Keratinocyte (primary cell): ENCODE measurements around the gene VAV2.

Experiments used
- CTCF ChIP-seq, 3 experiments: IDR thresholded peaks in 1 of 3; conservative IDR thresholded peaks in 1 of 3; optimal IDR thresholded peaks in 1 of 3; 2 replicates in 2 of 3; 3 replicates in 1 of 3; pipeline versions ENCODE3 to v1.5.1; 2011; ENCODE audit warnings: low read length in 3 of 3, mild to moderate bottlenecking in 3 of 3, moderate library complexity in 2 of 3, control low read depth in 1 of 3, inconsistent platforms in 1 of 3; ENCODE audit not compliant: insufficient read depth in 2 of 3; ENCODE audit errors: extremely low read depth in 1 of 3
- EZH2 ChIP-seq: IDR thresholded peaks from one replicate; pipeline ENCODE4 v1.6.1; 2012; ENCODE audit warnings: inconsistent platforms, mild to moderate bottlenecking, low read length, moderate library complexity

DNA sequence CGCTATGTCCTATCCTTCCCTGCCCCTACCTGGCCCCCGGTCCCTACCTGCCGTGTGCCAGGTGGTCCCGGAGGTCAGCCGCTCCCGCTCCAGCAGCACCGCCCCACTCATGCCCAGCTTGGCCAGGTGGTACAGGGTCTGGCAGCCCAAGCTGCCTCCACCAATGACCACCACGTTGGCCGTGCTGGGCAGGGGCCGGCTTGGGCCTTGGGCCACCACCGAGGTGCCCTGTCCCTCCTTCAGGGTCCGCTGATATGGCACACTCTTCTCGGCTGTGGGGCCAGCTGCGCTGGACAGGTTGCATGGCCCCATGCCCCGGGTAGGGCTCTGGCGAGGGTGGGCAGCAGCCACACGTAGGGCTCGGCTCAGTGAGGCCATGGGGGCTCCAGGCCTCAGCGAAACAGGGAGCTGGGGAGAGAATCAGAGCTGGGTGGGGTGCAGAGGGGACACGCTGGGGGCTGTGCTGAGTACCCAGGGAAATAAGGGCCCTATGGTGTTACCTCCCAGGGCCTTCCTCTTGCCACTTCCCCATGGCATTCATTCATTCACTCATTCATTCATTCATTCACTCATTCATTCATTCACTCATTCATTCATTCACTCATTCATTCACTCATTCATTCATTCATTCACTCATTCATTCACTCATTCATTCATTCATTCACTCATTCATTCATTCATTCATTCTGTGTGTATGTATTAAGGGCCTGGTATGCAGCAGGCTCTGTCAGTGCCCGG, 258.2 kb downstream of the VAV2 start:
- TF ChIP-seq EZH2 (no peak), CTCF (optimal IDR thresholded peaks at IDR 0.05 in 1 of 3, IDR thresholded peaks at IDR 0.05 in 1 of 3, conservative IDR thresholded peaks at IDR 0.05 in 1 of 3; ENCODE audit: extremely low read depth in 1 of 3, insufficient read depth in 2 of 3, low read length in 3 of 3) (no peak)
